22Rv1 (cell line): ENCODE results near the gene SMG9.
A peak's percentile ranks its signal among the peaks of the same experiment; 100 is the strongest.

Source experiments
- H3K27ac ChIP-seq: fragments of 450-650 bp; 2 replicates; pipeline ENCODE4 v1.5.1; 2017
- ZFX ChIP-seq: fragments of 450-650 bp; IDR thresholded peaks from 2 replicates; pipeline ENCODE4 v1.6.1; 2017; ENCODE audit warnings: antibody characterized with exemption, borderline replicate concordance
- TF ChIP-seq, protein P1 (sequence below): fragments of 450-650 bp; IDR thresholded peaks from 2 replicates; pipeline ENCODE4 v1.5.1; 2017; ENCODE audit warnings: mild to moderate bottlenecking

The SMG9 gene

DNA sequence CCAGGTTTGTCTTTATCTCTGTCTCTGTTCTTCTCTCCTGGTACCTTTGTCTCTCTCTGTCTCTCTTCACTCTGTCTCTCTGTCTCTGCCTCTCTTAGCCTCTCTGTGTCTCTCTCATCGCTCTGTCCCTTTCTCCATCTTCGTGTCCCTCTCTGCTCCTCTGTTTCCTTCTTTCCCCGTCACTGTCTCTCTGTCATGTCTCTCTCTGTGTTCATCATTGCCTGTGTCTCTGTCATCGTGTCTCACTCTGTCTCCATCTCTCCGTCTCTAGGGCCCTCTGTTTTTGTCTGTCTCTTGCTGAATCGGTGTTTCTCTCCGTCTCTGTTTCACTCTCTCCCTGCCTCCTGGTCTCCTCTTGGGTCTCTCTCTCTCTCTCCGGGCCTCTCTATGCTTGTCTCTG lies 28.9 kb upstream of the SMG9 start:
- H3K27ac ChIP-seq, result peak overlapping the region; percentile 57
- TF ChIP-seq, protein P1, sequence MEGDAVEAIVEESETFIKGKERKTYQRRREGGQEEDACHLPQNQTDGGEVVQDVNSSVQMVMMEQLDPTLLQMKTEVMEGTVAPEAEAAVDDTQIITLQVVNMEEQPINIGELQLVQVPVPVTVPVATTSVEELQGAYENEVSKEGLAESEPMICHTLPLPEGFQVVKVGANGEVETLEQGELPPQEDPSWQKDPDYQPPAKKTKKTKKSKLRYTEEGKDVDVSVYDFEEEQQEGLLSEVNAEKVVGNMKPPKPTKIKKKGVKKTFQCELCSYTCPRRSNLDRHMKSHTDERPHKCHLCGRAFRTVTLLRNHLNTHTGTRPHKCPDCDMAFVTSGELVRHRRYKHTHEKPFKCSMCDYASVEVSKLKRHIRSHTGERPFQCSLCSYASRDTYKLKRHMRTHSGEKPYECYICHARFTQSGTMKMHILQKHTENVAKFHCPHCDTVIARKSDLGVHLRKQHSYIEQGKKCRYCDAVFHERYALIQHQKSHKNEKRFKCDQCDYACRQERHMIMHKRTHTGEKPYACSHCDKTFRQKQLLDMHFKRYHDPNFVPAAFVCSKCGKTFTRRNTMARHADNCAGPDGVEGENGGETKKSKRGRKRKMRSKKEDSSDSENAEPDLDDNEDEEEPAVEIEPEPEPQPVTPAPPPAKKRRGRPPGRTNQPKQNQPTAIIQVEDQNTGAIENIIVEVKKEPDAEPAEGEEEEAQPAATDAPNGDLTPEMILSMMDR, result no peak
- TF ChIP-seq ZFX, result no peak

DNA sequence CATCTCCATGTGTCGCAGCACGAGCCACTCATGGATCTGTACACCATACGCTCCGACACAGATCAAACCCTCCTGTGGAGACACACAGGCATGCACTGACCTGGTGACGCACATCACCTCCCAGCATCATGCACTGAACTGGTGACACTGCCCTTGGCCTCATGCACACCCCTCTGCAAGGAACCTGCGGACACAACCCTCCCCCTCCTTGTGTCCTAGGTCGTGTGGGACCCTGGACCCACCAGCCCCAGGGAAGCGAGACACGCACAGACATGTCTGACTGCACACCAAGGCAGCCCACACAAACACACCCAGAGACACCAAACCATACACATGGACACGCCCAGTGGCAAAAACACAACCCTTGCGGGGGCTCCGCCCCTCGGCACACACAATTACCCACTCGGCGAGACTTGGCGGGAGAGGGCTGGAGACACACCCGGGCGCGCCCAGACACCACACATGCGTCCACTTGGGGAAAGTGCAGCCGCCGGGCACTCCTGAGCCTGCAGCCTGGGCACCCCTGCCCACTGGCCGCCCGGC lies 28.0 kb upstream of the SMG9 start:
- TF ChIP-seq, protein P1, result no peak
- TF ChIP-seq ZFX, result no peak
- H3K27ac ChIP-seq, result no peak overlapping the region

DNA sequence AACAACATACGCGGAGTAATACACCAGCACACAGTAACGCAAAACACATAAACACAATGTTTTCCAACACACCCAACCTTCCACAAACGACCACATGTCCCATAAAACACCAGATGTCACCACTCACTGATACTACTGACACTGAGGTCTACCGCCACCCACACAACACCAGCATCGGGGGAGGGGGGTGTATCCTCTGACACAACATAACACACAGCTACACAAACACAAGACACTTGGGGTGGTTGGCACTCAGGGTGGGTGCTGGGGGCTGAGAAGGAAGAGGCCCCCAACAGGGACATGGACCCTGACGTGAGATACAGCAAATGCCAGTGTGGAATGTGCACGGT lies 27.5 kb upstream of the SMG9 start:
- no peak overlapping the region for H3K27ac ChIP-seq
- TF ChIP-seq, protein P1, result no peak
- no peak for TF ChIP-seq ZFX

DNA sequence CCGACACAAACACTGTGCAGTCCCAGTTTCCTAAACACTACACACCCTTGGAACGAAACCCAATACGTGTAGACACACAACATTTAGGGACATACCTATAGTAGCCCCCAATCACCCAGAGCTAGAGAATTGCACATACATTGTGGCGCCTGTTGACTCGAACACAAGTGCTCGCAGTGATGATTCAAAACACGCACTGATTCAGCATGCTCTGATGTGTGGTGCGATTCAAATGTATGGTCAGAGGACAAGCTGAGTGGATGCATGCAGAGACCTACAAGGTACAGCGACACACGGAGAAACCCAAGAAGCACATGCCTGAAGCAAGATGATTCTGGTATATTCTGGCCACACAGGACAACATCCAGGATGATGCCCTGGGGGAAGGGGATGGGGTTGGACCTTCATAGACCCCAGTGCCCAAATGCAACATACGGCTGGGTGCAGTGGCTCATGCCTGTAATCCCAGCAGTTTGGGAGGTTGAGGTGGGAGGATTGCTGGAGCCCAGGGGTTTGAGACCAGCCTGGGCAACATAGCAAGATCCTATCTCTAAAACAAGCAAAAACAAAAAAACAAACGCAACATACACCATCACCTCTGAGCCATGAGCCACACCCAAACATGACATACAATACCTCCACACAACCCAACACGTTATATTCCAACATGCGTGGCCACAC lies 27.0 kb upstream of the SMG9 start:
- no peak overlapping the region for H3K27ac ChIP-seq
- no peak for TF ChIP-seq ZFX
- TF ChIP-seq, protein P1, result no peak

DNA sequence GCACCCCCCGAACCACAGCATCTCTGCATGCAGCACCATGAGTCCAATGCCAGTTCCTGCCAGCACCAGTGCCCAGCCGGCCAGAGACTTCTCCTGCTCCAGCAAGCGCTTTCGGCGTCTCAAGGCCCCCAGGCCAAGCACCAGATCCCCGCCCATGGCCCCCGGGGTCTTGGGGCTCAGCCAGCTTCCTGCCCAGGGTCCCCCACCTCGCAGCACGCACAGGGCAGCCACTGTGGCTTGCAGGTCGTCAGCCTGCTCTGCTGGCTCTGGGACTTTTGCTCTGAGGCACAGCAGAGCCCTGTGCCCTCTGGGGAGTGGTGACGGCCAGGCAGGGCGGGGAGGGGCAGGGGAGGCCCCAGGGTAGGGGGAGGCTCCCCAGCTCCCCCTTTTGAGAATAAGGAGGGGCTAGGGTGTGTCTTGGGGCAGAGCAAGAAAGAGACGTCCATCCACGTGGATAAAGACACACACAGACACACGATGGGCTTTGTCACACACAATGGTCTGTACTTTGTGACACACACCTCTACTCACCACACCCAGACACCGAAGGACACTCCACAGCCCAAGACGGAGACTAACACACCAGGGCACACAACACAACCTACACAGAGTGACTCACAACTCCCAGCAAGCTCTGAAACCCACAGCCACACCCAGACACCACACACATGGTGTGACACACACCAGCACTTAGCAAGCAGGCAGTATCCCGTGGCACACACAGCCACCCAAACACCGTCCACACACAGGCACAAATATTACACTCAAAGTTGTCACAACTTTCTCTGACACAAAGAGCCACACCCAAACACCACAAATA lies 26.2 kb upstream of the SMG9 start, which contains the start of gene KCNN4:
Gene KCNN4, minus strand, starts transcription at position 268 of the 820 bp plus-strand sequence. Its CDS starts 112 bp downstream, at position 156.
- no peak within 1 kb of the TSS for H3K27ac ChIP-seq
- TF ChIP-seq, protein P1, result no peak
- TF ChIP-seq ZFX, result no peak

DNA sequence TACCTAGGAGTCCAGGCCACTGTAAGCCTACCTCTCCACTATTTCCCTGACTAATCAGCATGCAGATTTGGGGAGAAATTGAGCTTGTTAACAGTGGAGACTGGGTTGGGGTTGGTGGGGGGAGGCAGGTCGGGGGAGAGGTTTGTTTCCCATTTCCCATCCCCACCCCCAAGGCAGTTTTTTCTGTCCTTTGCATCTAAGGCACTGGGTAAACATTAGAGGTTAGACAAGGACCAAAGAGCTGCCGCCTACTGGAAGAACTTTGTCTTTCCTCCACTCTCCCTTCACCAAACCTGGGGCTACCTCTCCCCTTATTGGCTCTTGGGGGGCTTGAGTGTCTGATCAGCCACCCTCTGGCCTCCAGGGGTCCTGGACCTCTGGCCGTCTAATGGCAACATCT lies 25.1 kb upstream of the SMG9 start:
- no peak for TF ChIP-seq ZFX
- TF ChIP-seq, protein P1, result no peak
- no peak overlapping the region for H3K27ac ChIP-seq
